Urinary bladder (tissue), 4 donors: Measurements from ENCODE around the gene MACROH2A1. TPM values are rescaled to one million over a fixed set of nuclear protein-coding genes. Genes with fewer than 3 reads are reported as not detected.

Experiments used
- DNase-seq: peaks from one replicate; pipeline ENCODE4 v3.0.0-alpha.2; 2015; ENCODE audit errors: extremely low spot score
- H3K27ac ChIP-seq: one replicate; pipeline ENCODE4 v1.5.1; 2013; ENCODE audit warnings: low read depth, mild to moderate bottlenecking, moderate library complexity
- H3K36me3 ChIP-seq: one replicate; pipeline ENCODE4 v1.6.1; 2013; ENCODE audit warnings: mild to moderate bottlenecking, moderate library complexity; ENCODE audit not compliant: insufficient read depth
- H3K4me1 ChIP-seq: one replicate; pipeline ENCODE4 v1.6.1; 2013; ENCODE audit warnings: mild to moderate bottlenecking, moderate library complexity; ENCODE audit not compliant: insufficient read depth
- H3K4me3 ChIP-seq: one replicate; pipeline ENCODE4 v1.5.1; 2013; ENCODE audit warnings: low read depth, low read length
- WGBS: extraction: QIAGEN DNeasy Blood & Tissue Kit; methylation state at CpG from one replicate; pipeline ENCODE4 v1.1.7; 2013; 5-methylcytosine and 5-hydroxymethylcytosine counted together
- polyA plus RNA-seq: library from polyadenylated mRNA; stranded (reverse); fragments of 200-250 nt; gene quantifications from one replicate; pipeline ENCODE4 v1.2.3, GENCODE V29; 2013
- total RNA-seq: library from RNA; depleted of rRNA; stranded (reverse); fragments of >200 nt; gene quantifications from one replicate; pipeline ENCODE4 v1.2.3, GENCODE V29; 2014
- donor health status: healthy with polysubstance abuse.
- donor health status: healthy.

Gene MACROH2A1
- total and polyA plus RNA-seq, 2 donors: 122 to 150 TPM

GRCh38 chr5:135398160-135398854 is 724 bp downstream of the MACROH2A1 start:
- no peak for DNase-seq
- Histone ChIP-seq H3K4me3 (peak overlapping the region; percentile 98), H3K4me1 (peaks cover 4% of the 10 kb centered on the region), H3K36me3 (no peaks in the 10 kb centered on the region), H3K27ac (peak overlapping the region; percentile 84)
- WGBS: under 1% methylated on average over 43 of the region's 43 CpGs

- WGBS: 79% methylated on average over 5 of the region's 5 CpGs
- peaks cover 4% of the 10 kb centered on the region for H3K4me1 ChIP-seq
- no peaks in the 10 kb centered on the region for H3K36me3 ChIP-seq
- no peak for DNase-seq
- no peak overlapping the region for H3K4me3 ChIP-seq
- no peak overlapping the region for H3K27ac ChIP-seq
Observed at GRCh38 chr5:135397084-135397483, 1.9 kb downstream of the MACROH2A1 start.

GRCh38 chr5:135396459-135397055 is 2.5 kb downstream of the MACROH2A1 start:
- H3K4me3 ChIP-seq: no peak overlapping the region
- H3K27ac ChIP-seq: no peak overlapping the region
- 67% methylated on average over 4 of the region's 4 CpGs for WGBS
- no peaks in the 10 kb centered on the region for H3K36me3 ChIP-seq
- H3K4me1 ChIP-seq: peaks cover 4% of the 10 kb centered on the region
- DNase-seq: no peak

GRCh38 chr5:135395866-135396265 is 3.2 kb downstream of the MACROH2A1 start:
- Histone ChIP-seq H3K4me3 (no peak overlapping the region), H3K4me1 (peaks cover 4% of the 10 kb centered on the region), H3K36me3 (no peaks in the 10 kb centered on the region), H3K27ac (no peak overlapping the region)
- WGBS: 33% methylated on average over 4 of the region's 4 CpGs
- no peak for DNase-seq

DNA sequence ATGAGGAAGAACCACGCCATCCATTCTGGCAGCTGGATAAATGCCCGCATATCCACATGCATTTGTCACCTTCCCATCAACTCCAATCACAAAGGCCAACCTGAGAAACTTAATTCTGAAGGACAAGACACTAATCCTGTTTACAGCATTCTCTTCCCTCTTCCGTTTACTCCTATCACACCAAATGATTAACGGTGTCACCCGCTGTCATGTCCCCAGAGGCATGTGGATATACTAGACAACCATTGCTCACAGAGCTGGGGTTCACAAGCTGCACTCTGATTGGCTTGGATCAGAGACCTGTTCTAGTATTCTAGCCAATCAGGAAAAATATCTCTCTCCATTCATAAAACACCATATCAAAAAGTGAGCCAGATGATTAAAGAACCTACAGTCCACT is 3.6 kb downstream of the MACROH2A1 start:
- Histone ChIP-seq H3K4me3 (no peak overlapping the region), H3K36me3 (no peaks in the 10 kb centered on the region), H3K27ac (no peak overlapping the region), H3K4me1 (peaks cover 4% of the 10 kb centered on the region)
- WGBS: 73% methylated on average over 5 of the region's 5 CpGs
- DNase-seq: no peak

DNA sequence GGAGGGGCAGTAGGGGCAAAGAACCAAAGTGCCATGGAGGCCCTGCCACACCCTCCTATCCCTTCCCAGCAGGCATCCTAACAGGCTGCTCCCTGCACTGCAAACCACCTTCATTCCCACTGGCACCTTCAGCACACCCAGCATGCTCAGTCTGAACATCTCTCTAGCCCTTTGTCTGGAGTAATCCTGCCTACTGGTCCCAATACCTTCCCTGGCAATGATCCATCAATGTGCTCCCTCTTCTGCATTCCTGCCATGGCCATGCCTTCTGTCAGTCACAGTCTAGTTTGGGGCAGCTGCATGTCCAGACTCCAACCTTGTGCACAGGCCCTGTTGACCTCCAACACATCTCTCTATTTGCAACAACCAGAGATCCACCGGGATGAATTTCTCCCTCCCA is 4.9 kb downstream of the MACROH2A1 start:
- 89% methylated on average over 1 of the region's 1 CpG for WGBS
- Histone ChIP-seq H3K27ac (no peak overlapping the region), H3K4me1 (peaks cover 4% of the 10 kb centered on the region), H3K36me3 (no peaks in the 10 kb centered on the region), H3K4me3 (no peak overlapping the region)
- DNase-seq: no peak

DNA sequence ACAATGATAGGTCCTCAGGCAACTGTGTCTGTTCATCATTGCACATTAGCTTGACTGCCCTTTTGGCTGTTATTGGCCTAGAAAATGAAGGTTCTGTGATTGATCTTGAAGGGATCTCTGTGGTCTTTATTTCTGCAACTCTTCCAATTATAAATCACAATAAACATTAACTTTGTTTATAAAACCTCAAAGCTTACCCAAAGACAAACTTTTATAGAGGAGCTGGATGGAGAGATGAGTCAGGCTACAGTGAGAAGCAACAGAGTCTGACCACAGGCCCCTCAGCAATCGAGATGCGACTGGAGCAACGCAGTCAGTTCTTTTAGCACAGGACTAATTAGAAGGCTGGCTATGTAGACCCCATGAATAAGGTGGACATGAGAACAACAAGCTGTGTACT is 5.3 kb downstream of the MACROH2A1 start:
- WGBS: 60% methylated on average over 3 of the region's 3 CpGs
- DNase-seq: no peak
- no peak overlapping the region for H3K27ac ChIP-seq
- peaks cover 4% of the 10 kb centered on the region for H3K4me1 ChIP-seq
- no peaks in the 10 kb centered on the region for H3K36me3 ChIP-seq
- no peak overlapping the region for H3K4me3 ChIP-seq

GRCh38 chr5:135393229-135393628 is 5.8 kb downstream of the MACROH2A1 start:
- Histone ChIP-seq H3K36me3 (no peaks in the 10 kb centered on the region), H3K4me3 (no peak overlapping the region), H3K4me1 (peaks cover 4% of the 10 kb centered on the region), H3K27ac (no peak overlapping the region)
- no peak for DNase-seq
- 76% methylated on average over 1 of the region's 1 CpG for WGBS

- WGBS: 84% methylated on average over 2 of the region's 2 CpGs
- Histone ChIP-seq H3K27ac (no peak overlapping the region), H3K4me1 (no peaks in the 10 kb centered on the region), H3K36me3 (no peaks in the 10 kb centered on the region), H3K4me3 (no peak overlapping the region)
- no peak for DNase-seq
Observed at GRCh38 chr5:135392256-135392655, 6.8 kb downstream of the MACROH2A1 start.

- H3K4me1 ChIP-seq: no peaks in the 10 kb centered on the region
- WGBS: 81% methylated on average over 2 of the region's 2 CpGs
Observed at GRCh38 chr5:135391869-135392255, 7.2 kb downstream of the MACROH2A1 start.

GRCh38 chr5:135391116-135391868 is 7.7 kb downstream of the MACROH2A1 start:
- no peaks in the 10 kb centered on the region for H3K36me3 ChIP-seq
- DNase-seq: no peak
- 76% methylated on average over 6 of the region's 6 CpGs for WGBS
- H3K4me3 ChIP-seq: no peak overlapping the region
- no peak overlapping the region for H3K27ac ChIP-seq
- H3K4me1 ChIP-seq: no peaks in the 10 kb centered on the region

More at GRCh38 chr5:135391869-135392255, 7.2 kb downstream of the MACROH2A1 start:
- DNase-seq: no peak
- H3K27ac ChIP-seq: no peak overlapping the region
- no peak overlapping the region for H3K4me3 ChIP-seq
- H3K36me3 ChIP-seq: no peaks in the 10 kb centered on the region

DNA sequence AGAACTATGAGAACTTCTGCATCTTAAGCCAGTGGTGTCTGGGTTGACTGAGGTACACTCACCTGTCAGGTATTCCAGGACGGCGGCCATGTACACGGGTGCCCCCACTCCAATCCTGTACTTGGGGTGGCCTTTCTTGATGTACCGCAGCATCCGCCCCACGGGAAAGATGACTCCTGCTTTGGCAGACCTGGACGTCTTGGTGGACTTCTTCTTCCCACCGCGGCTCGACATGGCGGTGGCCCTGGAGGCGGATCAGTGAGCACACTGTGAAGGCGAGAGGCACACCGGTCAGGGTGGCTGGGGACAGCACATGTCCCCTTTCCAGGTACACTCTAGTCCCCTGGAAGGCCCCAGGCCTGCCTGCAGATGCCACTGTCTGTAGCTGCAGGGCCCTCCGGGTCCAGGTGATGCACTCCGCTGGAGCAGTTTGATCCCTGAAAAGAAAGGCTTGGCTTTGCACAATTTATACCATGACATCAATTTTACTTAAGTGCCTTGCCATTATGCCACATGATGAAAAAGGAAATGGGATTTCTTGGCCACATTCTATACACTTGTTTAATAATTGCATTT is 10.1 kb downstream of the MACROH2A1 start:
- WGBS: 95% methylated on average over 16 of the region's 16 CpGs
- H3K36me3 ChIP-seq: no peaks in the 10 kb centered on the region

GRCh38 chr5:135387629-135387960 is 11.4 kb downstream of the MACROH2A1 start:
- H3K4me3 ChIP-seq: no peak overlapping the region
- DNase-seq: no peak
- no peaks in the 10 kb centered on the region for H3K4me1 ChIP-seq
- H3K27ac ChIP-seq: peak overlapping the region; percentile 54
- no peaks in the 10 kb centered on the region for H3K36me3 ChIP-seq

More for the DNA sequence above, 10.1 kb downstream of the MACROH2A1 start:
- H3K4me3 ChIP-seq: no peak overlapping the region
- no peak for DNase-seq
- H3K27ac ChIP-seq: no peak overlapping the region
- no peaks in the 10 kb centered on the region for H3K4me1 ChIP-seq
